HG03439 (cell line): ENCODE results near the gene TP53AIP1.

ENCODE experiments used
- ATAC-seq: cut with Tn5 transposase; IDR thresholded peaks from one replicate; pipeline ENCODE4 v1.9.1; 2021; ENCODE audit warnings: mild to moderate bottlenecking, moderate library complexity; ENCODE audit not compliant: unreplicated experiment

Gene TP53AIP1, protein sequence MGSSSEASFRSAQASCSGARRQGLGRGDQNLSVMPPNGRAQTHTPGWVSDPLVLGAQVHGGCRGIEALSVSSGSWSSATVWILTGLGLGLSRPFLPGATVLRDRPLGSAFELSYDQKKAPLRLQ

DNA sequence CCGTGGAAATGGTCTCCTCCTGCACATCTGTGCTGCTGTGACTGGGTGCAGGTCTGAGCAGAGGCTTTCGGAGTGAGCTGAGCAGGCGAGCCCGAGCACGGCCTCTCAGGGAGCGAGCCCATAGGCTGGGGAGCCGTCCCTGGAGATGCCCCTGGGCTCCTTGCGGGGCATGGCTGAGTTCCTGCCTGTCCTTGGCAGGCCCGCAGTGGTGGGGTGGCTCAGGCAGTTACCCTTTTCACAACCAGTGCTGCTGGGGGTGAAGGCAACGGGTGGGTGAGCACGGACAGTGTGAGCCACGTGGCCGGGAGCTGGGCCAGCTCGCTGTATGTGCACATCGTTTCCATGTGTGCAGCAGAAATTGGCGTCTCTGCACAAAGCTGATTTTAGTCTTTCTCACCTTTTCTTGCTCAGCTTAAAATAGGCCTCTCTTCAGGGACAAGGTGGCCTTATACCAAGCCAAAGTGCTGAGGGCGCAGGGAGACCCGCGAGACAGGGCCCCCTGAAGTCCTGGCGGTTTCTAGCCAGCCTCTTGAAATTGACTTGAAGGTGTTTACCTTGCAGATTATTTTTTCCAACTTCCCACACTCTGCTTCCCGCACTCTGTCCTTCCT lies at the start of gene TP53AIP1:
Gene TP53AIP1, minus strand, starts transcription at position 55 of the 611 bp plus-strand sequence. CDS start 5,053 bp downstream, outside the sequence.
- no peak for ATAC-seq

DNA sequence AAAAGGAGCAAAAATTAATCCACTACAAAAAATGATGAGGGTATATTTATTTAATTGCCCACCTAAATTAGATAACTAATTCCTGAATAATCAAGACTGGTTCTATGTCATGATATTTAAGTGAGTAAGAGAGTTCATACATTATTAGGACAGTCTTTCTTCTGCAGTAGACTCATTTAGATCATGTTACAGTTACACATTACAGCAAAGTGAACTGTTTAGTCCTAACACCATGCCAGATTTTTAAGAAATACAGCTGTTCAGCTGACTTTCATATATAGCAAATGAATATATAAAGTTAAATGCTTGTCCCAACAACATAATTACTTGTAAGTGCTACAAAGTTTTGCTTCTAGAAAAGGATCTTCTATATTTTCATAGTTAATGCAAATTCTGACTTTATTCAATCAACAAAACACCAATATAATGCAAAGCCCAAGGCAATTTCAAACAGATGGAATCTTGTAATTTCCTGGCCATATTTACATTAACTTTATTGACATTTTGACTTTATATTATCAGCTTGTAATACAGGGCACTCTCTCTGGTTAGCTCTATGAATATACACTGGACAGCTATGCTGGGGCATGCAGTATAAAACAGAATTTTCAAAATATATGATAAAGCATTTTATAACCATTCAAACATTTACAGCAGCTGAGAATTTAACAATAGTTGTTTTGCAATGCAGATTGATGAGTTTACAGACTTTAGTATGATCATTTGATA lies 45.7 kb upstream of the TP53AIP1 start:
- ATAC-seq, result no peak

GRCh38 chr11:128985880-128986279 lies 43.2 kb upstream of the TP53AIP1 start:
- ATAC-seq, result no peak

- ATAC-seq, result no peak
Measured at GRCh38 chr11:128983023-128983422, 40.4 kb upstream of the TP53AIP1 start.

DNA sequence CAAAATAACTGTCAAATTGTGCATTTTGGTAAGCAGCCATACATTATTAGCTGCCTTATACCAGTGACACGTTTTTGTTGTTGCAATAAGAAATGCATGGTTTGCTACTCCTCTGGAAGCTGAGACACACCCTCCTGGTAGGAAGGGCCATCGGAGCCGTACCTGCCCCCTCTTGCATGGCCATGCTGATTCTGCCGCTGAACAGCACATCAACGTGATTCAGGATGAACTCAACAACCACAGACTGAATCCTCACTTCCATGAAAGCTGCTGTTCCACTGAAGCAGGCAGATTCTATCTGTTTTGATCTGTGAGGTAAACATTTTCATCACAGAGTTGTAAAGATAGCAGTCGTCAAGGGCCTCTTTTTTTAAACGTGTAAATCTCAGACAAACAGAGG lies 38.6 kb upstream of the TP53AIP1 start:
- no peak for ATAC-seq

GRCh38 chr11:128970598-128971190 lies 28.0 kb upstream of the TP53AIP1 start:
- ATAC-seq, result no peak

- ATAC-seq, result no peak
Measured at GRCh38 chr11:128968916-128969315, 26.2 kb upstream of the TP53AIP1 start.

DNA sequence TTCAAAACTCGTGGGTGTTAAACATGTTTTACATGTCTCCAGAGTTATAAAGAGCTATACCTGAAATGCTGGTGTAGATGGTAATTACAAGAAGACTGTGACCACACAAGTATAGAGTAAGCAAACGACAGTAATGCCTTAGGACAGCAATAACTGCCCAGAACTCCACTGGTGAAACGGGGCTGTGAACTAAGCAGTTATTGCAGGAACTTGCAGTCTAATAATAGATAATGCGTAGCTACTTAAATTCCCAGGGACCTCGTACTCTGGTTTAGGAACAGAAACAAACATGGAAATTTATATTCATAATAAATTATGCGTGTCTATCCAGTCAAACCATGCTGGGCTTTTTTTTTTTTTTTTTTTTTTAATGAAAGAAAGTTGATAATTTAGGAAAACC lies 24.9 kb upstream of the TP53AIP1 start:
- ATAC-seq, result no peak

GRCh38 chr11:128965485-128965884 lies 22.8 kb upstream of the TP53AIP1 start:
- ATAC-seq, result peak; percentile 95

DNA sequence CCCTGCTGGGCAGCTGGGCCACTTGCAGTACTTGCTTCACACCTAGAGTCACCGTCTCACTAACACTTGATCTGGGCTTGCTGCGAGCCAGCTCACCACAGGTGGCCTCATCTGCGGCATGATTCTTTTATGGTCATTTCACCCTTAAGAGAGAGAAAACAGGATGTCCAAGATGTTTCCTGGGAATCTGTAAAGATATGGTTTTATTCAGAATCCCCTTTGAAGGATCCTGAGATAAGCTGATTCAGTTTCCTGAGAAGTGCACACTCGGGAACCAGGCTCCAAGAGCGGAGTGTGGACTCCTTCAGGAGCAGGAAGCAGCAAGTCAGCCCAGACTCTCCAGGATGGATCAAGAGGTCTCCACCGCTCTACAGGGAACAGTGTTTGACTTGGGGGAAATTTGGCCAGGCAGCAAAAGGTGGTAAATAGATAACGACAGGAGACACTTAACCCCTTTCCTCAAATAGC lies 21.8 kb upstream of the TP53AIP1 start:
- ATAC-seq, result no peak

DNA sequence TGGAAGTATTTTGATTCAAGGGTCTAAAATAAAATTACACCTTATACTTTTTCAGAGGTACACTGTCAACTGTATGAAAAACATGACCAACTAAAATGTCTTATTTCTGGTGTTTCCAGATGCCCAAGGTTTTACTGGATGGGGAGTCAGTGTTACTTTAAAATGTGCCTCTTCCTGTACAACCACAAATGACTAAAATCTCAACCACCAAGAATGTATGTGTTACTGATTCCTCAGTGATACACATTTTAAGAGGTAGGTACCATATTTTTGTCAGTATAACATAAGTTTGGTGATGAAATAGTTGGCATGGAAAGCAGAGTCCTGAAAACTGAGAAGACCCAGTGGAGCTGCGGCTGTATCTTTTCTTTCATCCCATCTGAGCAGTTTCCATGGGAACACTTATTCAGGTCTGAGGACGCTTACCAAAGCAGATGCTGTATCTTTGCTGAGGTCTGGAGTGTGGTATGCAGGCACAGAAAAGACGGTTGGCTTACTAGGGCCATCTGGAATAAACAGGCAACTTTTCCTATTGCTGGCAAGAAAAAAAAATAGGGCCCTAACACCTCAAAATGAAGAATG lies 21.2 kb upstream of the TP53AIP1 start:
- no peak for ATAC-seq

DNA sequence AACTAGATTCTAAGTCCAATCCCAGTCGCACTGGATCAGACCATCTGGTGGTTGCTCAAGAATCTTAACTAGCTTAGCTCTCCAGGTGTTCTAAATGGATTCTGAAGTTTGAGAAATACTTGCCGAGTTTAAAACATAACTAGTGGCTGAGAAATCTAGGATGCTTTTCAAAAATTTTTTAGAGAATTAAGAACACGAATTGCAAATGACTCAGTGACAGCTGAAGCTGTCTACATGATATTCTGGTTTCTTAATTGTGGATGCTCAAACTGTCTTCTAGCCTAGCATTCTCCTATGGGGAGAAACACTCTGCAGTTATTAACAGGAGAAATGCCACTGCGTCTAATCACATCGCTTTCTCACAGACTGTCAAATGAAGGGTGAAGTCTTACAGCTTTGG lies 20.2 kb upstream of the TP53AIP1 start:
- no peak for ATAC-seq

- no peak for ATAC-seq
Measured at GRCh38 chr11:128961645-128962044, 19.0 kb upstream of the TP53AIP1 start.

DNA sequence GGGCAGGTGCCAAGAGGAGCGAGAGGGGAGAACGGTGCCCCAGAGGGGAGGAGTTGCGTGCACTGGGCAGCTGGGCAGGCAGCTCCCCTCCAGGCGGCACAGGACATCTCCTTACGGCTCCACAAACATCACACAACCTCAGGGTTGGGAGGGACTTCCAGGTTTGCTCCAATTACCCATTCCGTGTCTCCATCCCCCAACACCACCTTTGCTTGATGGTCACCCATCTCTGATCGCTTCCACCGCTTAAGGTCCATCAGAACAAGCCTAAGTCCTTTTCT lies 14.5 kb upstream of the TP53AIP1 start:
- ATAC-seq, result no peak

GRCh38 chr11:128956401-128957201 lies 13.9 kb upstream of the TP53AIP1 start:
- no peak for ATAC-seq

DNA sequence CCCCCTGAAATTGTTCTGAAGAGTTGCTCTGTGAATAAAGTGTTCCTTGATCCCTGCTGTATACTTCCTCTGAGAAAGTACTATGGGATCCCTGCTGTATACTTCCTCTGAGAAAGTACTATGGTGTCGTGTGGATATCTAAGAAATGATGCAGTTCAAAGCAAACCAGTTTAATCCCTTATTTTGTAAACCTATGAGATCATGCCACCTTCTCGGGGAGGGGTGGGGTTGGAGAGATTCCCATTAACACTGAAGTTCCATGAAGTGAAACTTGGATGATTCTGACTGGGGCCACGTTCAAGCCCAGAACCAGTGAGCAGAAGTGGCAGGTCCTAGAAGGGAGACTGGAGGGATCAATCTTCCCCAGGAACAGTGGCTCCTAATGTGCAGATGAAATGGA lies 13.0 kb upstream of the TP53AIP1 start:
- no peak for ATAC-seq

GRCh38 chr11:128953151-128953550 lies 10.5 kb upstream of the TP53AIP1 start:
- ATAC-seq, result no peak

DNA sequence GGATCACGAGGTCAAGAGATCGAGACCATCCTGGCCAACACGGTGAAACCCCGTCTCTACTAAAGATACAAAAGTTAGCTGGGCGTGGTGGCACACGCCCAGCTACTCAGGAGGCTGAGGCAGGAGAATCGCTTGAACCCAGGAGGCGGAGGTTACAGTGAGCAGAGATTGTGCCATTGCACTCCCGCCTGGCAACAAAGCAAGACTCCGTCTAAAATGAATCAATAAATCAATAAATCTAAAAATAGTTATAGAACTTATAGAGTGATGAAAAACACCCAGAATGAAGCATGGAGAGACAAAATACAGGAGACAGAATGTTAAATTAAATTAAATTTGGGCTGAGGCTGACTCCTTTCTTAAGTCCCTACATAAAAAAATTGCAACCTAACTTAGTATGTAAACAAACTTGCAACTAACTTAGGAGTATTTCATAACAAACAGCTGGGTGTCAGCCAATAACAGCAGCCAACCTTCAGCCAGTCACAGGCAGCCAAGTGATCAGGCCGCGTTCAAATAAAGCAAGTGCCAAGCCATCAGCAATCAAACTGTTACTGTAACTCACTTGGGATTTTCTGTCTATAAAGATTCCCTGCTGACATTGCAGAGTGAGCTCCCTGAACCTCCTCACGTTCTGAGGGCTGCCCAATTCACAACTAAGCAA lies 7.3 kb upstream of the TP53AIP1 start:
- no peak for ATAC-seq

DNA sequence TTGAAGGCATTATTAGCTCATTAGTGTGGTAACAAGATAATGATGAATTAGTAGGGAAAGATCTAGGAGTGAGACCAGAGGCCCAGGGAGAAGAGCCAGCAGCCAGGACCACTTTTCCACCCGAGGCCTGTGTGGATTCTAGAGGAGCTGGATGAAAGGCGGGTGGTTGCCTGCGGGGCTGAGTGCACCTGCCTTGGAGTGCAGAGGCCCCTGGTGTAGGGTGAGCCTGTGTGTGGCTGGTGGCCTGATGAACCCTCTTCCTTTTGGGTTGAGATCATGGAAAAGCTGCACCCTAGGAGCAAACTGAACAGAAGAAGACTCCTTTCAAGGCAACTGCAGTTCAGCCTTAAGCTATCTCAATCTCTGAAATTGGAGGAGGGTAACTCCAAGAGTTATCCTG lies 5.9 kb upstream of the TP53AIP1 start:
- no peak for ATAC-seq

- ATAC-seq, result no peak
Measured at GRCh38 chr11:128947773-128948172, 5.1 kb upstream of the TP53AIP1 start.
